ENCODE data around the gene FAM53B.

The FAM53B gene

DNA sequence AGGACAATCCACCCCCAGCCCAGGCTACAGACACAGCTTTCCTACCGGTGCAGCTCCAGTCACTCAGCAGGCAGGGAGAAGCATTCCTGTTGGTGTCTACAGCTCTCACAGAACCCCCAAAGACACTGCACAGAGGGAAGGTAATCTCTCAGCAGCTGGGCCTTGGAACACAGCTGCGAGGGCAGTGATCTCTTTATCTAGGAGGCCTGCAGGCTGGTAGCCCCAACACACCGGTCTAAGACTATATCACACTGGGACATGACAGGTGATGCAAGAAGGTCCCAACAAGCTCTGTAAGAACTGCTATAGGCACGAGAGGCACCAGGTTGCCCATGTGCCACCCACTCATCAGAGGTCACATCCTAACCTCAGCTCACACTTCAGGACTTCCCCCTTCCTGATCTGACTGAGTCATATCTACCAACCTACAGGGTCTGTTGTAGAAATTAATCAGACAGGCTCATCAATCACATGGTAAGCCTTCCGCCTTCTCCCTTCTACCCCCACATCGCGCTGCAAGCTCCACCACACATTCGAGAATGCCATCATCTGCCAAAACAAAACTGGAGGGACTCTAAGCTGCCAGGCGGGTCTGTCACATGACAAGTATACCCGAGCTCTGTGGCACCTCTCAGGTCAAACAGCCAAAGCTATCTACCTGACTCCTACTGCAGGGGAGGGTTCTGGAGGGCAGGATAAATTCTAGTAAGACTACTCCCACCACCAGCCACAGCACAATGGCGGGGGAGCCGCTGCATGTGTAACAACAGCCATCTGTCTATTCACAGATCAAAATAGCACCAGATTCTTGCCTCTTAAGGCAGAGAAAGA, 26.1 kb downstream of the FAM53B start:
- Histone ChIP-seq H3K9ac (no peak overlapping the region), H3K27me3 (ENCODE audit: insufficient read depth, low read depth) (no peaks in the 10 kb centered on the region), H2AFZ (ENCODE audit: low read depth) (no peak overlapping the region), H3K27ac (peak overlapping the region; percentile 49; the same call in 1 of the 2 replicates), H3K4me3 (IDR thresholded peaks at IDR 0.05; ENCODE audit: insufficient read depth, low read depth, low read length) (no peak overlapping the region), H3K4me1 (ENCODE audit: low read depth, poor library complexity, severe bottlenecking) (peaks cover 78% of the 10 kb centered on the region), H3K79me2 (ENCODE audit: insufficient read depth, low read depth) (peaks cover 68% of the 10 kb centered on the region), H3K36me3 (ENCODE audit: insufficient read depth) (no peaks in the 10 kb centered on the region), H4K20me1 (ENCODE audit: insufficient read depth) (no peaks in the 10 kb centered on the region), H3K4me2 (peak overlapping the region; percentile 53)
- no peak for TF ChIP-seq CTCF (conservative IDR thresholded peaks at IDR 0.05; ENCODE audit: low read depth, low read length)

DNA sequence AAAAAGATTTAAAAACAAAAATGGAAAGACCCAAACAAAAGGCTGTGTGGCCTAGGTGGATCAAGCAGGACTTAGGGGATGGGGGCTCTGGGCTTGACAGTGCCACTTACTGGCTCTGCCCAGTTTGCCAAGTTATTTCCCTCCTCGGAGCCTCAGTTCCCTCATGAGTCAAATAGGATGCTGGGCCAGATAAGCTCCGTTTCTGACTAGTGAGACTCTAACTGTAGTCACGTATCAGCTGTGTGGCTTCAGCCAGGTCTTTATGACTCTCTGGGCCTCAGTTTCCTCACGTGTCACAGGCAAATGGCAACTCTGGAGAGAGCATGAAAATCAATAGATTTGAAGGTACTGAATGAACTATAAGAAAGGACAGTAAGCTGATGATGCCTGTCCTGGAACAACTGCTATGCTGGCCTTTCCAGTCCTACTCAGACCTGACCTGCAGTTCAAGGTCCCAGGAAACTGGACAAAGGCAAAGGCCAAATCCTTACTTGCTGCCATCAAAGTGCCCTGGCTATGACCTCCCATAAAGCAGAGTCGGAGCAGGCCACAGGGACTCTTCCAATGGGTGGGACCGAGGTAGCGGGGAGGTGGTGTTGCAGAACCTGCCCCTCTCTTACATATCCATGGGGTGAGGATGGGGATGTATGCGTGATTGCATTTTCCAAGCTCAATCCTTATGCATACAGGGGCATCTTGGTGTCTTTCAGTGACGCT, 27.0 kb downstream of the FAM53B start:
- Histone ChIP-seq H3K9ac (no peak overlapping the region), H3K36me3 (ENCODE audit: insufficient read depth) (no peaks in the 10 kb centered on the region), H3K4me2 (peak overlapping the region; percentile 2; the same call in 1 of the 2 replicates), H3K79me2 (ENCODE audit: insufficient read depth, low read depth) (peaks cover 70% of the 10 kb centered on the region), H2AFZ (ENCODE audit: low read depth) (no peak overlapping the region), H3K27ac (no peak overlapping the region), H4K20me1 (ENCODE audit: insufficient read depth) (no peaks in the 10 kb centered on the region), H3K4me3 (IDR thresholded peaks at IDR 0.05; ENCODE audit: insufficient read depth, low read depth, low read length) (no peak overlapping the region), H3K4me1 (ENCODE audit: low read depth, poor library complexity, severe bottlenecking) (peaks cover 69% of the 10 kb centered on the region), H3K27me3 (ENCODE audit: insufficient read depth, low read depth) (no peaks in the 10 kb centered on the region)
- no peak for TF ChIP-seq CTCF (conservative IDR thresholded peaks at IDR 0.05; ENCODE audit: low read depth, low read length)

GRCh38 chr10:124716369-124716768, 27.8 kb downstream of the FAM53B start:
- no peaks in the 10 kb centered on the region for H3K36me3 ChIP-seq (ENCODE audit: insufficient read depth)
- H3K27me3 ChIP-seq (ENCODE audit: insufficient read depth, low read depth) = no peaks in the 10 kb centered on the region
- no peak for TF ChIP-seq CTCF (conservative IDR thresholded peaks at IDR 0.05; ENCODE audit: low read depth, low read length)
- H3K4me2 ChIP-seq = no peak overlapping the region
- no peak overlapping the region for H2AFZ ChIP-seq (ENCODE audit: low read depth)
- H3K79me2 ChIP-seq (ENCODE audit: insufficient read depth, low read depth) = peaks cover 63% of the 10 kb centered on the region
- no peak overlapping the region for H3K27ac ChIP-seq
- no peak overlapping the region for H3K9ac ChIP-seq
- no peaks in the 10 kb centered on the region for H4K20me1 ChIP-seq (ENCODE audit: insufficient read depth)
- peaks cover 60% of the 10 kb centered on the region for H3K4me1 ChIP-seq (ENCODE audit: low read depth, poor library complexity, severe bottlenecking)
- no peak overlapping the region for H3K4me3 ChIP-seq (IDR thresholded peaks at IDR 0.05; ENCODE audit: insufficient read depth, low read depth, low read length)

DNA sequence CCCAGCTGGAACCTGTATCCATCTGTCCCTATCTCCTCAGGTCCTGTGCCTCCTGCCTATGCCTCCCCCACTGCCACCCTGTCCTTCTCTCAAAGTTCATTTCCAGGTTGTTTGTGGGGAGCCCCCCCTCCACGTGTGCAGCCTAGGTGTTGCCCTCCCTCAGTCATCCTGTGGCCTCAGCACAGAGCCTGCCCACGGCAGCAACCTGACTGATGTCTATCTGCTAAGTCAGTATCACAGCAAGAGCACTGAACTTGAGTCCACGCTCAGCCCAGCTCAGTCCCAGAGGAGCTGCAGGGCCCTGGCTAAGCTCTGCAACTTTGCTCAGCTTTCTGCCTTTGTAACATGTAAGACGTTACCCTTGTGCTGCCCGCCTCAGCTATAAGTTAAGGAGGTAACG, 28.7 kb downstream of the FAM53B start:
- H3K27me3 ChIP-seq (ENCODE audit: insufficient read depth, low read depth) = no peaks in the 10 kb centered on the region
- no peak for TF ChIP-seq CTCF (conservative IDR thresholded peaks at IDR 0.05; ENCODE audit: low read depth, low read length)
- no peak overlapping the region for H2AFZ ChIP-seq (ENCODE audit: low read depth)
- no peak overlapping the region for H3K27ac ChIP-seq
- H3K4me3 ChIP-seq (IDR thresholded peaks at IDR 0.05; ENCODE audit: insufficient read depth, low read depth, low read length) = no peak overlapping the region
- no peaks in the 10 kb centered on the region for H3K36me3 ChIP-seq (ENCODE audit: insufficient read depth)
- no peak overlapping the region for H3K9ac ChIP-seq
- peaks cover 59% of the 10 kb centered on the region for H3K79me2 ChIP-seq (ENCODE audit: insufficient read depth, low read depth)
- 0 out of 2 replicates have a peak, but pooled peaks cover 2% of the 10 kb centered on the region for H4K20me1 ChIP-seq (ENCODE audit: insufficient read depth)
- H3K4me2 ChIP-seq = no peak overlapping the region
- peaks cover 51% of the 10 kb centered on the region for H3K4me1 ChIP-seq (ENCODE audit: low read depth, poor library complexity, severe bottlenecking)
